Stimulated activated CD4-positive, alpha-beta T cell treated with anti-CD3 and anti-CD28 coated beads, Interleukin-1b, Interleukin-23, amount 100 ng/mL, for 24 hours (primary cell): ENCODE data around the gene ASH1L.
"Not testable (repeated sequence)": the region's sequence is repeated elsewhere in the genome, so short reads cannot be mapped to it uniquely, and the experiment has no call there.

Source experiments
- DNase-seq, 4 experiments: peaks; one replicate each; pipeline ENCODE4 v3.0.0-alpha.2; 2020; ENCODE audit warnings: low read depth in 4 of 4, low spot score in 1 of 4

The ASH1L gene

GRCh38 chr1:155339515-155340097 lies 223.0 kb downstream of the ASH1L start:
- no peak for DNase-seq

- DNase-seq: no peak
Observed at GRCh38 chr1:155334962-155335361, 227.6 kb downstream of the ASH1L start.

GRCh38 chr1:155329980-155330598 lies 232.5 kb downstream of the ASH1L start:
- no peak for DNase-seq

GRCh38 chr1:155328856-155329255 lies 233.7 kb downstream of the ASH1L start:
- DNase-seq: not testable (repeated sequence)

GRCh38 chr1:155327981-155328380 lies 234.6 kb downstream of the ASH1L start:
- no peak for DNase-seq

- DNase-seq: no peak
Observed at GRCh38 chr1:155326631-155327037, 236.0 kb downstream of the ASH1L start.

- no peak for DNase-seq
Observed at GRCh38 chr1:155326020-155326526, 236.5 kb downstream of the ASH1L start.

GRCh38 chr1:155325603-155325893 lies 237.1 kb downstream of the ASH1L start:
- DNase-seq: no peak

GRCh38 chr1:155324717-155325602 lies 237.6 kb downstream of the ASH1L start:
- DNase-seq: no peak

- DNase-seq: peak; percentile 69 to 95 (median 80)
Observed at GRCh38 chr1:155324037-155324716, 238.4 kb downstream of the ASH1L start.

- DNase-seq: peak; percentile 53 to 84 (median 65)
Observed at GRCh38 chr1:155323729-155324036, 238.9 kb downstream of the ASH1L start.

- peak; percentile 75 to 89 (median 88) for DNase-seq
Observed at GRCh38 chr1:155322953-155323728, 239.5 kb downstream of the ASH1L start.

- DNase-seq: no peak
Observed at GRCh38 chr1:155322571-155322952, 240.0 kb downstream of the ASH1L start.

- DNase-seq: no peak
Observed at GRCh38 chr1:155321639-155322503, 240.7 kb downstream of the ASH1L start.

- peak in 3 of 4 experiments; percentile 45 to 67 (median 58) for DNase-seq
Observed at GRCh38 chr1:155320661-155321617, 241.7 kb downstream of the ASH1L start, which contains the start of gene RUSC1. Gene RUSC1 (plus strand): TSS chr1:155320894. CDS start chr1:155321774, 880 bp downstream.

- no peak for DNase-seq
Observed at GRCh38 chr1:155320252-155320651, 242.4 kb downstream of the ASH1L start.

- DNase-seq: no peak
Observed at GRCh38 chr1:155319536-155319935, 243.1 kb downstream of the ASH1L start.

- DNase-seq: no peak
Observed at GRCh38 chr1:155318082-155318481, 244.5 kb downstream of the ASH1L start.

GRCh38 chr1:155316922-155317321 lies 245.7 kb downstream of the ASH1L start:
- DNase-seq: no peak
